ENCODE data around the gene MED13L. TPM values are rescaled to one million over a fixed set of nuclear protein-coding genes. Genes with fewer than 3 reads are reported as not detected.

Gene MED13L
- total and polyA plus RNA-seq, 3 donors from 2014 or later, result 56.4 to 173 (median 133) TPM

DNA sequence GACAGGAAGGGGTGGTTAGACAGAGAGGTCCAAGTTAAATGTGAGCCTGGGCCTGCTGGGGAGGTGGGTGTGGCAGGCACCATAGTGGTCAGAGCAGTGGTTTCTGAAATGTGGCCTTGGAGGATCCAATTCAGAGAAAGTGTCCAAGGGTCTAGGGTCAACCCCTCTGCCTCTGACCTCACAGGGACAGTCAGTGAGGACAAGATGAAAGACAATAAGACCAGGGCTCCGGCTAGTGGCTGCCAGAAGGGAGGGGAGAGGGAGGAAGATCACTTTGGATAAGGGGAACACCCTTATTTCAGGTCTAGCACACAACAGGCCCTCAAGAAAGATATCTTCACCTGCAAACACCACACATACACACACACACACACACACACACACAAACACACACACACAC is 335.1 kb downstream of the MED13L start:
- no peaks in the 10 kb centered on the region for H3K9me3 ChIP-seq
- 89 to 100% methylated on average over 1 of the region's 1 CpG for WGBS, 2 donors
- no peaks in the 10 kb centered on the region for H3K36me3 ChIP-seq (ENCODE audit: low read depth, missing control alignments)
- H3K27ac ChIP-seq, result no peak overlapping the region
- no peaks in the 10 kb centered on the region for H3K27me3 ChIP-seq
- no peak overlapping the region for H3K4me3 ChIP-seq
- no peak for TF ChIP-seq POLR2A (IDR thresholded peaks at IDR 0.05)
- TF ChIP-seq, protein P1, sequence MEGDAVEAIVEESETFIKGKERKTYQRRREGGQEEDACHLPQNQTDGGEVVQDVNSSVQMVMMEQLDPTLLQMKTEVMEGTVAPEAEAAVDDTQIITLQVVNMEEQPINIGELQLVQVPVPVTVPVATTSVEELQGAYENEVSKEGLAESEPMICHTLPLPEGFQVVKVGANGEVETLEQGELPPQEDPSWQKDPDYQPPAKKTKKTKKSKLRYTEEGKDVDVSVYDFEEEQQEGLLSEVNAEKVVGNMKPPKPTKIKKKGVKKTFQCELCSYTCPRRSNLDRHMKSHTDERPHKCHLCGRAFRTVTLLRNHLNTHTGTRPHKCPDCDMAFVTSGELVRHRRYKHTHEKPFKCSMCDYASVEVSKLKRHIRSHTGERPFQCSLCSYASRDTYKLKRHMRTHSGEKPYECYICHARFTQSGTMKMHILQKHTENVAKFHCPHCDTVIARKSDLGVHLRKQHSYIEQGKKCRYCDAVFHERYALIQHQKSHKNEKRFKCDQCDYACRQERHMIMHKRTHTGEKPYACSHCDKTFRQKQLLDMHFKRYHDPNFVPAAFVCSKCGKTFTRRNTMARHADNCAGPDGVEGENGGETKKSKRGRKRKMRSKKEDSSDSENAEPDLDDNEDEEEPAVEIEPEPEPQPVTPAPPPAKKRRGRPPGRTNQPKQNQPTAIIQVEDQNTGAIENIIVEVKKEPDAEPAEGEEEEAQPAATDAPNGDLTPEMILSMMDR (IDR thresholded peaks at IDR 0.05), result no peak
- DNase-seq, result no peak
- intact Hi-C loops (cut with DNase I; ENCODE audit: low total_unique reads), result no loop called here
- H3K4me1 ChIP-seq, result no peaks in the 10 kb centered on the region

DNA sequence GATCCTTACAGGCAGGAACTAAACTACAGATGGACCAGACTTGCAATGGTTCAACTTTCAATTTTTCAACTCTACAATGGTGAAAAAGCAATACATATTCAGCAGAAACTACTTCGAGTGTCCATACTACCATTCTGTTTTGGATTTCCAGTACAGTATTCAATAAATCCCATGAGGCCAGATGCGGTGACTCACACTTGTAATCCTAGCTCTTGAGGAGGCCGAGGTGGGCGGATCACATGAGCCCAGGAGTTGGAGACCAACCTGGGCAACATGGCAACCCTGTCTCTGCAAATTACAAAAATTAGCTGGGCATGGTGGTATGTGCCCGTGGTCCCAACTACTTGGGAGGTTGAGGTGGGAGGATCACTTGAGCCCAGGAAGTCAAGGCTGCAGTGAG is 336.1 kb downstream of the MED13L start:
- H3K27ac ChIP-seq, result no peak overlapping the region
- 90 to 91% methylated on average over 5 of the region's 5 CpGs for WGBS, 2 donors
- no peaks in the 10 kb centered on the region for H3K9me3 ChIP-seq
- H3K36me3 ChIP-seq (ENCODE audit: low read depth, missing control alignments), result no peaks in the 10 kb centered on the region
- H3K4me1 ChIP-seq, result no peaks in the 10 kb centered on the region
- no peak for DNase-seq
- no peak overlapping the region for H3K4me3 ChIP-seq
- no peaks in the 10 kb centered on the region for H3K27me3 ChIP-seq
- intact Hi-C loops (cut with DNase I; ENCODE audit: low total_unique reads), result no loop called here
- TF ChIP-seq, protein P1 (IDR thresholded peaks at IDR 0.05), result no peak
- no peak for TF ChIP-seq POLR2A (IDR thresholded peaks at IDR 0.05)

DNA sequence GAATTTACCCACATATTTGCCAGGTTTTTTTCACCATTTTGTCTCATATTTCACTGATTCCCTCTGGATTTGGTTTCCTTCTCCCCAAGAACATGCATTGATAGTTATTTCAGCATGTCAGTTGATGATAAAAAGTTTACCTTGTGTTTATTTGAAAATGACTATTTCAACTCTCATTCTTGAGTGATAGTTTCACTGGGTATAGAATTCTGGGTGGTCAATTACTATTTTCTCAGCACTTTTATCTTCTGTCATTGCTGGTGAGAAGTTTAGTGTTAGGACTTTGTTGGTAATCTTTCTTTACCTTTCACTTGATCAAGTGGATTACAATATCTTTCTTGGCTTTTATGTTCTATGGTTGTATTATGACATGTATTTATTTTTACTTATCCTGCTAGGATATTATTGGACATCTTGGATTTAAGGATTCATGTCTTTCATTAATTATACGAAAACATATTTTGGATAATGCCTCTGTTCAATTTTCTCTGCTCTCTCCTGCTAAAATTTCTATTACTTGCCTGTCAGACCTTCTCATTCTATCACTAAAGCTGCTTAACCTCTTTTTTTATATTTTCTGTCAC is 338.6 kb downstream of the MED13L start:
- Histone ChIP-seq H3K4me1 (no peaks in the 10 kb centered on the region), H3K27me3 (no peaks in the 10 kb centered on the region), H3K36me3 (ENCODE audit: low read depth, missing control alignments) (no peaks in the 10 kb centered on the region), H3K27ac (no peak overlapping the region), H3K4me3 (no peak overlapping the region), H3K9me3 (no peaks in the 10 kb centered on the region)
- TF ChIP-seq, protein P1 (IDR thresholded peaks at IDR 0.05), result no peak
- TF ChIP-seq POLR2A (IDR thresholded peaks at IDR 0.05), result no peak
- DNase-seq, result no peak
- 87 to 92% methylated on average over 1 of the region's 1 CpG for WGBS, 2 donors
- intact Hi-C loops (cut with DNase I; ENCODE audit: low total_unique reads), result no loop called here

DNA sequence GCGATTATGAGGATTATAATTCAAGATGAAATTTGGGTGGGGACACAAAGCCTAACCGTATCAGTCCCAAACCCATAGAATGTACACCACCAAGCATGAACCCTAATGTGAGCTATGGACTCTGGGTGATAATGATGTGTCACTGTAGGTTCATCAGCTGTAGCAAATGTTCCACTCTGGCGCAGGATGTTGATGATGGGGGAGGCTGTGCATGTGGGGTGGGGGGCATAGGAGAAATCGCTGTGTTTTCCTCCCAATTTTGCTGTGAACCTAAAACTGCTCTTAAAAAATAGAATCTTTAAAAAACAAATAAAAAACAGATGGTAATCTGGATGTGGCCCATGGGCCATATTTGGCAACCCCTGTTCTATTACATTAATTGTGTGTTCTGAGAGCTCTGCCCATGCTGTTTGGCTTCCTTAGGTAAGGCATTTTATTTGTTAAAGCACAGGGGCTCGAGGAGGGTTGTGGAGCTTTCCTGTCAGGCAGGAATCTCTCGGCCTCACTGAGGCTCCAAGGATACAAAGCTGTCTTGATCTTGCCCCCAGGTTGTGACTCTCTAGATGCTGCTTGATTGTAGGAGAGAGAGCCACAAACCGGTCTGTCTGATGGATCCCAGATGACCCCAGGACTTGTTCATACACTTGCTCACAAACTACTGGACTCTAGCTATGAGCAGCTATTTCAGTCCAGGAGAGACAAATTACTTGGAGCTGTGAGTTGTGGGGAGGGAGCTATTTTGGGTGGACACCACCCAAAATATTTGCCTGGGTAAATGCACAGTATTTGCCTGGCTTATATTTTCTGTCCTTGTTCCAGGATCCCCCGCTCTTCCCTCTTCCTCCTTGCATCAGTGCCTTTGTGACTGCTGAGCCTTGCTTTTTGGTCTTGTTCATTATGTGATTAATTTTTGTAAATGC is 340.2 kb downstream of the MED13L start:
- intact Hi-C loops (cut with DNase I; ENCODE audit: low total_unique reads), result no loop called here

More for the DNA sequence above, 340.2 kb downstream of the MED13L start:
- no peak for TF ChIP-seq POLR2A (IDR thresholded peaks at IDR 0.05)
- TF ChIP-seq, protein P1 (IDR thresholded peaks at IDR 0.05), result no peak
- Histone ChIP-seq H3K36me3 (ENCODE audit: low read depth, missing control alignments) (no peaks in the 10 kb centered on the region), H3K9me3 (no peaks in the 10 kb centered on the region), H3K4me3 (no peak overlapping the region), H3K4me1 (no peaks in the 10 kb centered on the region), H3K27me3 (no peaks in the 10 kb centered on the region), H3K27ac (no peak overlapping the region)
- WGBS, 2 donors, result 67 to 68% methylated on average over 8 of the region's 8 CpGs
- DNase-seq, result no peak

Measured in testis (tissue), 3 donors.